HG03469 (cell line): Measurements from ENCODE around the gene GNAI2.
"Not testable (repeated sequence)": the region's sequence is repeated elsewhere in the genome, so short reads cannot be mapped to it uniquely, and the experiment has no call there.

ENCODE experiments used
- ATAC-seq: cut with Tn5 transposase; IDR thresholded peaks from one replicate; pipeline ENCODE4 v1.9.1; 2021; ENCODE audit warnings: mild to moderate bottlenecking, moderate library complexity, moderate number of reproducible peaks; ENCODE audit not compliant: unreplicated experiment

The GNAI2 gene

GRCh38 chr3:50263478-50264382 lies 27.7 kb downstream of the GNAI2 start:
- no peak for ATAC-seq

DNA sequence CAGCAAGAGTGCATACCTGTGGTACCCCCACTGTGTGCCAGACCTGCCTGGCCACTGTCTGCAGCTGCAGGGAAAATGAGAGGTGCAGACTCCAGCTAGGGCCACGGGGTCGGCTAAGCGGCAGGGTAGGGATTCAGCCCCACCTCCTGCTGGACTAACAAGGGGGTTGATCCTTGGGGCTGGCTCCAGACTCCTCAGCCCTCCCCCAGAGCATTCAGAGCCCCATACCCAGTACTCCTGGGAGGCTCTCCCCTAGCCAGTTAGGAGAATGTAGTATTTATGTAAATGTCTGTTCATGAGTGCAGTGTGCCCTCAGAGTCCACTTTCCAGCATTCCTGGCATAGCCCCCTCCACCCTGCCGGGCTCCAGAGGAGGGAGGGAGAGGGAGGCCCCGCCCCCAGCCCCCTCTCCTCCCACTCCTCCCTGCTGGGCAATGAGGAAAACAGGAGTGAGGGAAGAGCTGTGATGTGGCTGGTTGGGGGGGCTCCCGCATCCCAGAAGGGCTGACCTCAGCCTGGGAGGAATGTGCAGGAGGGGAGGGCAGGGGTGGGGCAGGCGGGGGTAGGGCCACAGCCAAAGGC lies 28.5 kb downstream of the GNAI2 start:
- ATAC-seq: no peak

DNA sequence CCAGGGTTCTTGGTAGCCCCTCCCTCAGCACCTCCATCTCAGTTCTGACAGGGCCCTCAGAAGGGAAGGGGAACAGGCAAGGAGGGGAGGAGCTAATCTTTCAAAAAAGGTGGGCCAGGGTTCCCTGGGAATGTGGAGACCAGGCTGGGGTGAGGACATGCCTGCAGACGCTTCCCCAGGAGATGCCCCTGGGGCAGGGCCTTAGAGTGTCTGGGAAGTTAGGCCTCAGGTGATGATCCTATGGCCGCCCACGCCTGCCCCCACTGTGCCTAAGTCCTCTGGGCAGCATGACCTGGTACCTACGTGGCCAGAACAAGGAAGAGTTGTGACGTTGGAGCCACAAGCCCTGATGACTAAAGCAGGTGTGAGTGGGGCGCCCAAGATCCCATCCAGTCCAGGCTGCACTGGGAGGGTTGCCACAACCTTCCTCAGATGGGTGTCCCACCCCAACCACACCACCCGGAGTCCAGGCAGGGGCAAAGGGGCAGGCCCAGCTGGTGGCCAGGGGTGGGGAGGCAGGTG lies 29.0 kb downstream of the GNAI2 start:
- no peak for ATAC-seq

DNA sequence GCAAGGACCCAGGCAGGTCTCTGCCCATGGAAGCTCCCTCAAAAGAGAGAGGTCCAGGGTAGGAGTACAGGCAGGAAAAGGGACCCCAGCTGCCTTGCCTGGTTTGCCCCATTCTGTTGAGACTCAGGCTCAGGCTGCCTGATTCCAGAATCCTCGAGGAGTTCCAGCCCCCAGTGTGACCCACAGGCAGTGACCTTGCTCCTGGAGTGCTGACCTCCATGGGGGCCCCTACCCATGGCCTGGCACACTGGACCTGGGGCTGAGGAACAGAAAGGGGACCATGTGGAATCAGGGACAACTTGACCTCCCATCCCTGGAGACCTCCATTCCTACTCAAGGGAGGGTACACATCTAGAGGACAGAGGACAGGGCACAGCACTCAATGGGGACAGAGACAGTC lies 29.6 kb downstream of the GNAI2 start:
- ATAC-seq: no peak

DNA sequence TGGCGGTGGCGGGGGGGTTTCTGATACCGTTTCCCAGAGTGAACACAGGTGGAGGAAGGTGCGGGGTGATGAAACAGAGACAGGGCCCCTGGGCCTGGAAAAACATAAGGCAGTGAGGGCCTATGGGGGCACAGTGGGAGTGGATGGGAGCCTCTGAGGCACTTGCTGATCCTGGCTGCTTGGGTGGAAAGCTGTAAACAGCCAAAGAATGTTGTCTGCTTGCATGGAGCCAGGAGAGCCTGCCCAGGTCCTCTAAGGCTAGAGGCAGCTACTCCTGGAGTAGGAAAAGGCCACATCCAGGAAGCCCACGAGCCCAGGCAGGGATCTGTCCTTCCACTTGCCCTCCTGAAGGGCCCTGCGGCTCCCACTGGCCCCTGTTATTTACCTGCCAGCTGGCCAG lies 30.0 kb downstream of the GNAI2 start:
- ATAC-seq: no peak

GRCh38 chr3:50266836-50267235 lies 30.8 kb downstream of the GNAI2 start:
- ATAC-seq: no peak

DNA sequence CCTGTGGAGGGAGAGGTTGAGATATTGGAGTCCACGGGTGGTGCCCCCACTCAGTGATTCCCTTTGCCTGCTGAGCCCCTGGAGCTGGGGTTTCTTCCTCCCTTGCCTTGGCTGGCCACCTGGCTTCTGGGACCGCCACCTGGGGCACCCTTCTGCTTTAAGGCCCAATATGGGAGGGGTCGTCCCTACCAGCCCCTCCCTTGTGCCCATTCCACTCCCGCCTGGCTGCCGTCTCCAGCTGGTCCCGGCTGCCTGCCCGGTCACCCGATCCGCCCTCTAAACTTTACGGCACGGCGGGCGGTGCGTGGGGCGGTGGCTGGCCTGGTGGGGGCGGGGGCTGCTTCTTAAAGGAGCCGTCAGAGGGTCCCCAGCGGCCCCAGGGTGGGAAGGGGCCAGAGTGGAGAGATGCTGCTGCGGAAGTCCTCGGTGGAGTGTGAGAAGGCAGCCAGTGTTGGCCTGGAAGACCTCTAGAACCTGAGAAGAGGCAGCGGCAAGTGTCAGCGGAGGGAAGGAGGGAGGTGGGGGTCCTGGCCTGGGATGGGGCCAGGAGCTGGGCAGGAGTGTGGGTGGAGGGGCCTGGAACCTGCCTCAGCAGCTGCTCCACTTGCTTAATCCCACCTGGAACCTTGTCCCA lies 31.4 kb downstream of the GNAI2 start:
- ATAC-seq: no peak

GRCh38 chr3:50268276-50268675 lies 32.3 kb downstream of the GNAI2 start:
- ATAC-seq: no peak

DNA sequence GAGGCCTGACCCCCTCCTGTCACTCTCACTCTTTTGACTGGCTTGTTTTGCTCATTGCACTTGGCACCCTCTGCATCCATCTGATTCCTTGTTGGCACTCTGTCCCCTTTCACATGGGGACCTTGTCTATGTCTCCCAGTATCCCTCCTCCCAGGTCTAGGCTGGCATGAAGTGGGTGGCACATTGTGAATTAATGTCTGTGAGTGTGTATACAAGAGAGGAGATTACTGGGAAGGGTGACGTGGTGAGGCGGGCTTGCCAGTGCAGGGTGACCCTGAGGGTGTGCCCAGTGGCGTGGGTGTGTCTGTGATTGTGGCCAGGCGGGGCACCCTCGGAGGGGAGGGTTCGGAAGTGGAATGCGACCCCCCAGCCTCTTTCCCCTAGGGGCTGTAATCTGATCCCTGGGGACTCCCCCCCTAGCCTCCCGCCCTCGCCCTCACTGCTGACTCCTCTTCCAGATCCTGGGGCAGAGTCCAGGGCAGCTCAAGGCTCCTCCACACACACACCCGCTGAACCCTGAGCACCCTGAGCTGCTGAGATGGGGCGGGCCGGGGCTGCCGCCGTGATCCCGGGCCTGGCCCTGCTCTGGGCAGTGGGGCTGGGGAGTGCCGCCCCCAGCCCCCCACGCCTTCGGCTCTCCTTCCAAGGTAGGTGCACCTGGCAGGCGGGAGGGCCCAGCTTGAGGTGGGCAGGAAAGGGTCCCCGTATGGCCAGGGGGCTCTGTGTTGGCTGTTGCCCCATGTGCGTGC lies 32.9 kb downstream of the GNAI2 start, which contains the start of gene SEMA3B:
SEMA3B (plus strand) TSS at position 445 of the 749 bp plus-strand sequence; CDS start at position 539, 94 bp downstream.
- ATAC-seq: no peak

DNA sequence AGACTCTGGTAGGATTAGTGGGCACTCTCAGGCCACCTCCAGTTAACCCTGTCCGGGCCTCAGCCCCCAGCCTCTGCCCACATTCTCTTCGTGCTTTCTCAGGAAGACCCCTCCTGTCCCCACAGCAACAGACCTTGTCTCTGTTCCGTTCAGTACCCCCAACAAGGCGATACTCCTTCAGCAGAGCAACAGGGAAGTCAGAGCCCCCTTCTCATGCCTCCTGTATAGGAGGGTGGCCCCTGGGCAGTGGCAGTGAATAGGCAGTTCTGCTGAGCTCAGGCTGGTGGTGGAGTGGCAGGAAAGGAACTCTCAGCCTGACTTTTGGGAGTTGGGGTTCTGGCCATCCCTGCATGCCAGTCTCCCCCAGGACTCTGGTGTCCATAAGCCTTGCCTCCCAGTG lies 33.5 kb downstream of the GNAI2 start:
- ATAC-seq: no peak

- ATAC-seq: no peak
Observed at GRCh38 chr3:50269977-50270413, 34.0 kb downstream of the GNAI2 start.

DNA sequence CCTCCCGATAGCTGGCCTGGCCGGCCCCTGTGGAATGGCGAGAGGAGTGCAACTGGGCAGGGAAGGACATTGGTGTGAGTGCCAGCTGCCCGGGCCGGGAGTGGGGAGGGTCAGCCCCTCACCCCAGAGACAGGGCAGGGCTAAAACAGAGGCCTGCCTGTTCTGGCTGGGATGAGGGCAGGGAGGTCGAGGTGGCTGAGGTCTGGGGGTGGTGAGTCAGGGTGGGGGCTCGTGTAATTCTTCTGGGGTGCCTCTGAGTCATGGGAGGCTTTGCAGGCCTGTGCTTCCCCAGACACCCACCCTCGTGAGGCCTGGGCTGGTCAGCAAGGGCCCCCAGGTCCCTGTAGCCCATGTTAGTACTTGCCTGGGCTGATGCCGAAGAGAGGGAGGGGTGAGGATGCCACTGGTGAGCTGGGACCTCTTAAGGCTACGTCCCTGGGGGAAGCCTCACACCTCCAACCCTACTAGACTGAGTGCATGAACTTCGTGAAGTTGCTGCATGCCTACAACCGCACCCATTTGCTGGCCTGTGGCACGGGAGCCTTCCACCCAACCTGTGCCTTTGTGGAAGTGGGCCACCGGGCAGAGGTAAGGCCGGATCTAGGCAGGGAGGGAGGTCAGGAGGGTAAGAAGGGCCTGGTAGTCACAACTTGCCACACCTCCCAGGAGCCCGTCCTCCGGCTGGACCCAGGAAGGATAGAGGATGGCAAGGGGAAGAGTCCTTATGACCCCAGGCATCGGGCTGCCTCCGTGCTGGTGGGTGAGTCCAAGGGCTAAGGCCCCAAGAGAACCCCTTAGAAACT lies 34.6 kb downstream of the GNAI2 start:
- ATAC-seq: no peak

DNA sequence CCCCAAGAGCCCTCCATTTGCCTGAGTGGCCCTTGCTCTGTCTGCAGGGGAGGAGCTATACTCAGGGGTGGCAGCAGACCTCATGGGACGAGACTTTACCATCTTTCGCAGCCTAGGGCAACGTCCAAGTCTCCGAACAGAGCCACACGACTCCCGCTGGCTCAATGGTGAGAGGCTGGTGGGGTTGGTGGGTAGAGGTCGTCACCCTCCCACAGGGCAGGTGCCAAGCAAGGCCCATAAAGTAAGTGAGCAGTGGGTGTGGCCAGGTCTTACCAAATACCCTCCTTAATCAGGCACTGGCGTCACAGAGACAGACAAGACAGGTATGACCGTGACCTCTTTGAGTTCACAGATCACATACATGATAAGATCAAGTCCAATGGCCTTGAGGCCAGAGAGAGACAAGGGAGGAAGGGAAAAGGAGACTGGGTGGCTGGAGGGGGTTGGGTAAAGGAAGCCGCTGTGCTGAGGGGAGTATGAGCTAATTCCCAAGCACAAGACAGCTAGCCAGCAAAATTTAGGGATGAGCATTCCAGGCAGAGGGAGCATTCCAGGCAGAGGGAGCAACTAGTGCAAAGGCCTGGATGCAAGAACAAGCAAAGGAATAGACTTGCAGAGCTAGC lies 35.4 kb downstream of the GNAI2 start:
- no peak for ATAC-seq

- ATAC-seq: not testable (repeated sequence)
Observed at GRCh38 chr3:50272538-50272910, 36.5 kb downstream of the GNAI2 start.

- ATAC-seq: no peak
Observed at GRCh38 chr3:50272911-50273688, 37.1 kb downstream of the GNAI2 start.

GRCh38 chr3:50273689-50274065 lies 37.7 kb downstream of the GNAI2 start:
- no peak for ATAC-seq

- ATAC-seq: no peak
Observed at GRCh38 chr3:50274371-50275104, 38.5 kb downstream of the GNAI2 start.
